Spleen (tissue), 11 donors: ENCODE results near the gene TRIM65. TPM values are rescaled to one million over a fixed set of nuclear protein-coding genes. Genes with fewer than 3 reads are reported as not detected.
"Not testable (repeated sequence)": the region's sequence is repeated elsewhere in the genome, so short reads cannot be mapped to it uniquely, and the experiment has no call there.

ENCODE experiments used
- DNase-seq: peaks from one replicate; pipeline ENCODE4 v3.0.0-alpha.2; 2020
- H3K27ac ChIP-seq, 8 donors: fragments of 200-600 bp; sonication (generic) in 7 of 8; 1 replicate in 4 of 8; 2 replicates in 4 of 8; pipeline versions ENCODE4 v1.5.0 to v1.8.0; 2016 to 2021; ENCODE audit warnings: inconsistent platforms in 4 of 8, mild to moderate bottlenecking in 4 of 8, moderate library complexity in 1 of 8
- H3K27me3 ChIP-seq, 7 donors: fragments of 200-600 bp; sonication (generic) in 6 of 7; replicated peaks in 1 of 7; 1 replicate in 4 of 7; 2 replicates in 3 of 7; pipeline versions ENCODE4 v1.5.0 to v1.8.0; 2016 to 2021; ENCODE audit warnings: inconsistent platforms in 3 of 7, mild to moderate bottlenecking in 1 of 7
- H3K36me3 ChIP-seq, 6 donors: fragments of 200-600 bp; sonication (generic) in 5 of 6; 1 replicate in 4 of 6; 2 replicates in 2 of 6; pipeline versions ENCODE4 v1.5.0 to v1.8.0; 2016 to 2021; ENCODE audit warnings: inconsistent platforms in 2 of 6
- H3K4me1 ChIP-seq, 6 donors: fragments of 200-600 bp; sonication (generic) in 5 of 6; 1 replicate in 3 of 6; 2 replicates in 3 of 6; pipeline versions ENCODE4 v1.5.0 to v1.8.0; 2016 to 2021; ENCODE audit warnings: inconsistent platforms in 3 of 6
- H3K4me3 ChIP-seq, 8 donors: fragments of 200-600 bp; sonication (generic) in 7 of 8; 1 replicate in 4 of 8; 2 replicates in 4 of 8; pipeline versions ENCODE4 v1.5.0 to v1.8.0; 2016 to 2021; ENCODE audit warnings: inconsistent platforms in 4 of 8, mild to moderate bottlenecking in 4 of 8, moderate library complexity in 2 of 8
- H3K9me3 ChIP-seq, 8 donors: fragments of 200-600 bp; sonication (generic) in 7 of 8; 1 replicate in 4 of 8; 2 replicates in 4 of 8; pipeline versions ENCODE4 v1.5.0 to v1.8.0; 2016 to 2021; ENCODE audit warnings: inconsistent platforms in 4 of 8
- CTCF ChIP-seq, 11 experiments: fragments of 200-600 bp in 7 of 11; fragments of 450-650 bp in 4 of 11; sonication (generic) in 4 of 11; IDR thresholded peaks in 8 of 11; conservative IDR thresholded peaks in 3 of 11; 1 replicate in 7 of 11; 2 replicates in 4 of 11; pipeline versions ENCODE4 v1.4.0 to v1.8.0; 2016 to 2021; ENCODE audit warnings: antibody characterized with exemption in 11 of 11, inconsistent platforms in 4 of 11, mild to moderate bottlenecking in 1 of 11
- POLR2A ChIP-seq, 3 donors: fragments of 450-650 bp; IDR thresholded peaks; one replicate each; pipeline ENCODE4 v1.5.1; 2017; ENCODE audit warnings: antibody characterized with exemption in 3 of 3, mild to moderate bottlenecking in 1 of 3
- POLR2AphosphoS5 ChIP-seq, 3 donors: sonication (generic); formaldehyde crosslinking; IDR thresholded peaks; one replicate each; pipeline ENCODE4 v1.5.1; 2017; ENCODE audit warnings: antibody characterized with exemption in 3 of 3
- WGBS, 5 donors: extraction: QIAGEN DNeasy Blood & Tissue Kit in 3 of 5; methylation state at CpG; one replicate each; pipeline versions ENCODE4 v1.1.5 to v1.1.7; 2013 to 2018; 5-methylcytosine and 5-hydroxymethylcytosine counted together
- intact Hi-C: fragments of 100-400 bp; cut with DNase I; formaldehyde crosslinking; loops from one replicate; pipeline ENCODE4 v1.15.0; 2023; ENCODE audit warnings: low total_unique reads
- polyA plus RNA-seq, 3 donors: library from polyadenylated mRNA; stranded (reverse); fragments of 200-250 nt; gene quantifications; one replicate each; pipeline ENCODE4 v1.2.1, GENCODE V29; 2013
- total RNA-seq, 7 donors: library from RNA; depleted of rRNA in 3 of 7; stranded (reverse); fragments of >200 nt in 3 of 7; fragmentation: NEBNext Ultra II Directional in 4 of 7; extraction: Animal tissue kit (Norgen Biotek cat#: 25700) in 4 of 7; gene quantifications; one replicate each; pipeline versions ENCODE4 v1.1.0 to v1.2.1, GENCODE V29; 2016 to 2021
- donor health status: healthy with polysubstance abuse.
- donor health status: DM: no; HTN: no; CAD: no; lungs with moderate emphysema.
- donor health status: DM: no; HTN: no; CAD: no.
- donor health status: Bipolar disorder and iron deficiency.
- donor health status: healthy.
- donor health status: DM: no; HTN: no; CAD: no.
- donor health status: DM: yes; HTN: yes; CAD: no.

Gene TRIM65
- total and polyA plus RNA-seq, 10 donors, result 9.0 to 28.2 (median 22.8) TPM

GRCh38 chr17:75864448-75864871 lies 32.3 kb downstream of the TRIM65 start:
- Histone ChIP-seq H3K36me3 (no peaks in the 10 kb centered on the region), H3K4me3 (no peak overlapping the region), H3K4me1 (peaks cover 9 to 46% (median 31%) of the 10 kb centered on the region in 6 donors), H3K27ac (peak overlapping the region; percentile 60 to 77 (median 65)), H3K27me3 (no peaks in the 10 kb centered on the region), H3K9me3 (no peaks in the 10 kb centered on the region)
- intact Hi-C loops, result no loop called here
- peak in 2 of 3 donors; percentile 36 to 38 for TF ChIP-seq POLR2AphosphoS5 (IDR thresholded peaks at IDR 0.05)
- TF ChIP-seq CTCF (IDR thresholded peaks at IDR 0.05 in 8 of 11, conservative IDR thresholded peaks at IDR 0.05 in 3 of 11), result no peak
- no peak for TF ChIP-seq POLR2A (IDR thresholded peaks at IDR 0.05)
- DNase-seq, result peak; percentile 76
- WGBS, 5 donors, result 9 to 17% (median 14%) methylated on average over 7 to 8 of the region's 8 CpGs

GRCh38 chr17:75861927-75862317 lies 34.8 kb downstream of the TRIM65 start:
- no peak overlapping the region for H3K4me3 ChIP-seq
- H3K4me1 ChIP-seq, result peaks cover 22 to 71% (median 54%) of the 10 kb centered on the region in 6 donors
- no peaks in the 10 kb centered on the region for H3K36me3 ChIP-seq
- DNase-seq, result no peak
- H3K27ac ChIP-seq, result peak overlapping the region in 1 of 8 donors; percentile 59
- no peak for TF ChIP-seq POLR2AphosphoS5 (IDR thresholded peaks at IDR 0.05)
- no peak for TF ChIP-seq CTCF (IDR thresholded peaks at IDR 0.05 in 8 of 11, conservative IDR thresholded peaks at IDR 0.05 in 3 of 11)
- no peak for TF ChIP-seq POLR2A (IDR thresholded peaks at IDR 0.05)
- H3K27me3 ChIP-seq, result no peaks in the 10 kb centered on the region
- WGBS, 5 donors, result 66 to 90% (median 74%) methylated on average over 9 of the region's 9 CpGs
- intact Hi-C loops, result no loop called here
- no peaks in the 10 kb centered on the region for H3K9me3 ChIP-seq

DNA sequence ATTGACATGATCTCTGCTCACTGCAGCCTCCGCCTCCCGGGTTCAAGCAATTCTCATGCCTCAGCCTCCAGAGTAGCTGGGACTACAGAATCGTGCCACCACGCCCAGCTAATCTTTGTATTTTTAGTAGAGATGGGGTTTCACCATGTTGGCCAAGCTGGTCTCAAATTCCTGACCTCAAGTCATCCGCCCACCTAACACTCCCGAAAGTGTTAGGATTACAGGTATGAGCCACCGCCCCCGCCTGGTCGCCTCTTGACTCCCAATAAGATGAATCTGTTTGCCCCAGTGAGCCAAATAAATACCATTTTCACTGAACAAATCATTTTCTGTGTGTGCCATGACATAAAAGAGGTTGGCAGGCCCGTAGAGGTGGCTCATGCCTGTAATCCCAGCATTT lies 37.4 kb downstream of the TRIM65 start:
- 86 to 92% (median 88%) methylated on average over 10 of the region's 10 CpGs for WGBS, 5 donors
- peak overlapping the region; percentile 80 to 99 (median 92) for H3K27ac ChIP-seq

DNA sequence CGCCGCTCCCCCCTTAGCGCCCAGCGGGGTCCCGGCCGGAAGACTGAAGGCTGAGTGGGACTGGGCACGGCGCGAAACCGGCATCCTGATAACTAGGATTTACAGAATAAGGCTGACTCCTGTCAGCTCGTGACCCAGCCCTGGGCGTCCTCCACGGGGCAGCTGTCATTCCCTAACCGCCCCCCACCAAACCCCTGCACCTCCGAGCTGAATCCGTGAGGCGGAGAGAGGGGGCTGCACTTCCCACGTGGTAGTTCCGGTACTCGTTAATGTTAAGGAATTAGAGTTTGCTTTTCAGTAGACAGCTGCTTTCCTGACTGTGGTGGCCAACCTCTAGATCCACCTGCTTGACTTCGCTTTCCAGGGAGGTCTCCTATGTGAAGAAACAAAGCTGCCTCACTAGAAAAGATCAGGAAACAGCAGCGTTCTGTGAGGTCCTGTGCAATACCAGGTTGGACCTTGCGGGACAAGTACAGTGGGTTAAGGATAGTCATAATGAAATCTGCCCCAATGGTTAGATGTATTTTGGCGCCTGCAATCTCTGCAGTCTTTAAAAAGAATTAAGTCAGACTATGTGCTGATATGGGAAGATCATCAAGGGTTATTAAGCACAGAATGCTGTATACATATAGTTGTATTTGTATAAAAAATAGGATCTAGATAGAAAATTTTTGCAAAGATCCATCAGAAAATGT lies 40.5 kb downstream of the TRIM65 start:
- DNase-seq, result no peak
- H3K9me3 ChIP-seq, result no peaks in the 10 kb centered on the region
- H3K4me1 ChIP-seq, result peaks cover 36 to 89% (median 67%) of the 10 kb centered on the region in 6 donors
- peak overlapping the region; percentile 63 to 87 (median 82) for H3K4me3 ChIP-seq
- peak overlapping the region; percentile 99 to 100 (median 100) for H3K27ac ChIP-seq
- WGBS, 5 donors, result 1 to 3% (median 2%) methylated on average over 14 to 24 of the region's 24 CpGs
- peaks cover 0 to 23% (median 14%) of the 10 kb centered on the region in 6 donors for H3K36me3 ChIP-seq
- intact Hi-C loops, result no loop called here
- H3K27me3 ChIP-seq, result no peaks in the 10 kb centered on the region
- TF ChIP-seq POLR2AphosphoS5 (IDR thresholded peaks at IDR 0.05) (no peak), POLR2A (IDR thresholded peaks at IDR 0.05) (no peak), CTCF (IDR thresholded peaks at IDR 0.05 in 8 of 11, conservative IDR thresholded peaks at IDR 0.05 in 3 of 11) (no peak)

More for the DNA sequence above, 37.4 kb downstream of the TRIM65 start:
- DNase-seq, intact Hi-C loops, H3K36me3 ChIP-seq, H3K9me3 ChIP-seq, H3K27me3 ChIP-seq: not testable (repeated sequence)
- peaks cover 21 to 79% (median 56%) of the 10 kb centered on the region in 6 donors for H3K4me1 ChIP-seq
- H3K4me3 ChIP-seq, result peak overlapping the region in 1 of 8 donors; percentile 42
